HG03097 (cell line): ENCODE data around the gene LGI1.

Source experiments
- ATAC-seq: cut with Tn5 transposase; IDR thresholded peaks from one replicate; pipeline ENCODE4 v1.9.1; 2021; ENCODE audit not compliant: unreplicated experiment, low FRiP score

LGI1 gene

GRCh38 chr10:93757801-93758507 lies at the start of gene LGI1:
Gene LGI1, plus strand, starts transcription at chr10:93757936. Its CDS starts 209 bp downstream, at chr10:93758145.
- ATAC-seq = no peak

- ATAC-seq = no peak
These were observed 47.3 kb upstream of the LGI1 start for GRCh38 chr10:93710333-93710909.

- no peak for ATAC-seq
These were observed 45.8 kb upstream of the LGI1 start for GRCh38 chr10:93711891-93712290.

GRCh38 chr10:93712593-93712992 lies 45.1 kb upstream of the LGI1 start:
- no peak for ATAC-seq

- peak; percentile 86 for ATAC-seq
These were observed 42.4 kb upstream of the LGI1 start for GRCh38 chr10:93715345-93715744.

GRCh38 chr10:93716766-93717165 lies 41.0 kb upstream of the LGI1 start:
- ATAC-seq = no peak

- no peak for ATAC-seq
These were observed 38.6 kb upstream of the LGI1 start for GRCh38 chr10:93718937-93719725.

GRCh38 chr10:93719901-93720300 lies 37.8 kb upstream of the LGI1 start:
- ATAC-seq = no peak

- ATAC-seq = no peak
These were observed 35.2 kb upstream of the LGI1 start for GRCh38 chr10:93722550-93722949.

- no peak for ATAC-seq
These were observed 34.6 kb upstream of the LGI1 start for GRCh38 chr10:93723153-93723552.

GRCh38 chr10:93726024-93726423 lies 31.7 kb upstream of the LGI1 start:
- ATAC-seq = no peak

- no peak for ATAC-seq
These were observed 16.4 kb upstream of the LGI1 start for GRCh38 chr10:93741367-93741766.

GRCh38 chr10:93742633-93743349 lies 14.9 kb upstream of the LGI1 start:
- peak; percentile 65 for ATAC-seq

- ATAC-seq = no peak
These were observed 12.2 kb upstream of the LGI1 start for GRCh38 chr10:93745408-93746065.

GRCh38 chr10:93746844-93747284 lies 10.9 kb upstream of the LGI1 start:
- ATAC-seq = no peak

GRCh38 chr10:93749218-93749799 lies 8.4 kb upstream of the LGI1 start:
- ATAC-seq = no peak

GRCh38 chr10:93751124-93751523 lies 6.6 kb upstream of the LGI1 start:
- no peak for ATAC-seq

- ATAC-seq = no peak
These were observed 5.9 kb upstream of the LGI1 start for GRCh38 chr10:93751832-93752231.

- no peak for ATAC-seq
These were observed 5.0 kb upstream of the LGI1 start for GRCh38 chr10:93752761-93753160.

GRCh38 chr10:93753621-93754250 lies 4.0 kb upstream of the LGI1 start:
- ATAC-seq = no peak
